Keratinocyte (primary cell): ENCODE measurements around the gene SCAMP1.

Source experiments
- EZH2 ChIP-seq: IDR thresholded peaks from one replicate; pipeline ENCODE4 v1.6.1; 2012; ENCODE audit warnings: inconsistent platforms, mild to moderate bottlenecking, low read length, moderate library complexity
- TF ChIP-seq, protein P1 (sequence below), 3 experiments: IDR thresholded peaks in 1 of 3; conservative IDR thresholded peaks in 1 of 3; optimal IDR thresholded peaks in 1 of 3; 2 replicates in 2 of 3; 3 replicates in 1 of 3; pipeline versions ENCODE3 to v1.5.1; 2011; ENCODE audit warnings: low read length in 3 of 3, mild to moderate bottlenecking in 3 of 3, moderate library complexity in 2 of 3, control low read depth in 1 of 3, inconsistent platforms in 1 of 3; ENCODE audit not compliant: insufficient read depth in 2 of 3; ENCODE audit errors: extremely low read depth in 1 of 3

DNA sequence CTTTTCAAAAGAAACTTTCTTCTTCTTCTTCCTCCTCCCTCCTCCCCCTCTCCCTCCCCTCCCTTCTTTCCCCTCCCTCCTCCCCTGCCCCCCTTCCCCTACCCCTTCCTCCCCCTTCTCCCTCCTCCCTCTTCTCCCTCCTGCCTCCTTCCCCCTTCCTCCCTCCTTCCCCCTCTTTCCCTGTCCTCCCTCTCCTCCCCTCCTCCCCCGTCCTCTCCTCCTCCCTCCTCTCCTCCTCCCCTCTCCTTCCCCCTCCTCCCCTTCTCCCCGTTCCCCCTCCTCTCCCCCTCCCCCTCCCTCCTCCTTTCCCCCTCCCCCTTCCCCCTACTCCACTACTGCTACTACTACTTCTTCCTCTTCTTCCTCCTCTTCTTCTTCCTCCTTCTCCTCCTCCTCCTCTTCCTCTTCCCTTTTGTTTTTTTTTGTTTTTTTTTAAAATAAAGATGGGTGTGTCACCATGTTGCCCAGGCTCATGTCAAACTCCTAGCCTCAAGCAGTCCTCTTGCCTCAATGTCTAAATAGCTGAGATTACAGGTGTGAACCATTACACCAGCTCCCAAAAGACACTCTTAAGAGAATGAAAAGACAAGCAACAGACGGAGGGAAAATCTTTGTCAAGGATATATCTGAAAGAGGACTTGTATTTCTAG lies 87.5 kb downstream of the SCAMP1 start:
- TF ChIP-seq, protein P1, sequence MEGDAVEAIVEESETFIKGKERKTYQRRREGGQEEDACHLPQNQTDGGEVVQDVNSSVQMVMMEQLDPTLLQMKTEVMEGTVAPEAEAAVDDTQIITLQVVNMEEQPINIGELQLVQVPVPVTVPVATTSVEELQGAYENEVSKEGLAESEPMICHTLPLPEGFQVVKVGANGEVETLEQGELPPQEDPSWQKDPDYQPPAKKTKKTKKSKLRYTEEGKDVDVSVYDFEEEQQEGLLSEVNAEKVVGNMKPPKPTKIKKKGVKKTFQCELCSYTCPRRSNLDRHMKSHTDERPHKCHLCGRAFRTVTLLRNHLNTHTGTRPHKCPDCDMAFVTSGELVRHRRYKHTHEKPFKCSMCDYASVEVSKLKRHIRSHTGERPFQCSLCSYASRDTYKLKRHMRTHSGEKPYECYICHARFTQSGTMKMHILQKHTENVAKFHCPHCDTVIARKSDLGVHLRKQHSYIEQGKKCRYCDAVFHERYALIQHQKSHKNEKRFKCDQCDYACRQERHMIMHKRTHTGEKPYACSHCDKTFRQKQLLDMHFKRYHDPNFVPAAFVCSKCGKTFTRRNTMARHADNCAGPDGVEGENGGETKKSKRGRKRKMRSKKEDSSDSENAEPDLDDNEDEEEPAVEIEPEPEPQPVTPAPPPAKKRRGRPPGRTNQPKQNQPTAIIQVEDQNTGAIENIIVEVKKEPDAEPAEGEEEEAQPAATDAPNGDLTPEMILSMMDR (optimal IDR thresholded peaks at IDR 0.05 in 1 of 3, IDR thresholded peaks at IDR 0.05 in 1 of 3, conservative IDR thresholded peaks at IDR 0.05 in 1 of 3; ENCODE audit: extremely low read depth in 1 of 3, insufficient read depth in 2 of 3, low read length in 3 of 3): no peak
- TF ChIP-seq EZH2: no peak
